GM06990 (cell line): ENCODE results near the gene PTN.

Experiments used
- DNase-seq: peaks from one replicate; pipeline ENCODE4 v3.0.0-alpha.2; 2011; ENCODE audit not compliant: insufficient read length; ENCODE audit errors: extremely low read depth
- H3K27me3 ChIP-seq: replicated peaks from 2 replicates; pipeline ENCODE4 v1.6.0; 2011; ENCODE audit warnings: low read length; ENCODE audit not compliant: control insufficient read depth, insufficient read depth
- H3K36me3 ChIP-seq: 2 replicates; pipeline ENCODE4 v1.5.1; 2011; ENCODE audit warnings: low read length; ENCODE audit not compliant: control insufficient read depth, insufficient read depth
- H3K4me3 ChIP-seq: replicated peaks from 2 replicates; pipeline ENCODE4 v1.5.1; 2011; ENCODE audit warnings: low read depth, mild to moderate bottlenecking, control low read depth, low read length
- TF ChIP-seq, protein P1 (sequence below): IDR thresholded peaks from 2 replicates; pipeline ENCODE4 v1.5.1; 2011; ENCODE audit warnings: low read length, control low read depth, mild to moderate bottlenecking, inconsistent platforms; ENCODE audit not compliant: insufficient read depth, poor library complexity, severe bottlenecking

PTN gene, protein sequence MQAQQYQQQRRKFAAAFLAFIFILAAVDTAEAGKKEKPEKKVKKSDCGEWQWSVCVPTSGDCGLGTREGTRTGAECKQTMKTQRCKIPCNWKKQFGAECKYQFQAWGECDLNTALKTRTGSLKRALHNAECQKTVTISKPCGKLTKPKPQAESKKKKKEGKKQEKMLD

DNA sequence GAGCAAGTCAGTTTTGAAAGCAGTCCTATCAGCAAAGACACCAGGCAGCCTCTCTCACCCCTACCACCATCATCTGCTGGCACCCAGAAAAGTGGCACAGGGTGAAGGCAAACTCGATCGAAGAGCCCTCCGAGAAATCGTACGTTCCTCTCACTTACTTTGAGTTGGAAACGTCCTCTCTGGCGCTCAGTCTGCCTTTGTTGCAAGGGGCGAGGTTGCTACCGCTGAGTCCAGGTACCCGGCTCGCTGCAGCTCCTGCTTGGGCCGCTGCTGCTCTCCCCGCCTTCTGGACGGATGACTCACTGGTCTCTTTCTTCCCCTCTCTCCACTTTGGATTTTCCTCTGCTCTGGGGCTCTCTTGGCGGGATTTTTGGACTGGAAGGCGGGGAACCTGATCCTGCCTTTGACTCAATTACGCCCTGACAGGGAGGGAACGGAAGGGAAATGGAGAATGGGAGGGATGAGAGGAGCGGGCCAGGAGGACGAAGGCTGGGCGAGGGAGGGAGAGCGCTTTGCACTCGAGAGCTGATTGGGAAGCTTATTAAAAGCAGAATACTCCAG is at the start of gene PTN:
Gene PTN, minus strand, starts transcription at position 453 of the 561 bp plus-strand sequence. CDS start 88,760 bp downstream, outside the sequence.
- H3K27me3 ChIP-seq, result no peaks in the 10 kb centered on the region; the same call in 1 of the 2 replicates
- no peaks in the 10 kb centered on the region for H3K36me3 ChIP-seq
- no peak for DNase-seq
- TF ChIP-seq, protein P1, sequence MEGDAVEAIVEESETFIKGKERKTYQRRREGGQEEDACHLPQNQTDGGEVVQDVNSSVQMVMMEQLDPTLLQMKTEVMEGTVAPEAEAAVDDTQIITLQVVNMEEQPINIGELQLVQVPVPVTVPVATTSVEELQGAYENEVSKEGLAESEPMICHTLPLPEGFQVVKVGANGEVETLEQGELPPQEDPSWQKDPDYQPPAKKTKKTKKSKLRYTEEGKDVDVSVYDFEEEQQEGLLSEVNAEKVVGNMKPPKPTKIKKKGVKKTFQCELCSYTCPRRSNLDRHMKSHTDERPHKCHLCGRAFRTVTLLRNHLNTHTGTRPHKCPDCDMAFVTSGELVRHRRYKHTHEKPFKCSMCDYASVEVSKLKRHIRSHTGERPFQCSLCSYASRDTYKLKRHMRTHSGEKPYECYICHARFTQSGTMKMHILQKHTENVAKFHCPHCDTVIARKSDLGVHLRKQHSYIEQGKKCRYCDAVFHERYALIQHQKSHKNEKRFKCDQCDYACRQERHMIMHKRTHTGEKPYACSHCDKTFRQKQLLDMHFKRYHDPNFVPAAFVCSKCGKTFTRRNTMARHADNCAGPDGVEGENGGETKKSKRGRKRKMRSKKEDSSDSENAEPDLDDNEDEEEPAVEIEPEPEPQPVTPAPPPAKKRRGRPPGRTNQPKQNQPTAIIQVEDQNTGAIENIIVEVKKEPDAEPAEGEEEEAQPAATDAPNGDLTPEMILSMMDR, result no peak
- no peak within 1 kb of the TSS for H3K4me3 ChIP-seq

- no peaks in the 10 kb centered on the region for H3K27me3 ChIP-seq
- no peak for DNase-seq
- TF ChIP-seq, protein P1, result no peak
- H3K4me3 ChIP-seq, result no peak overlapping the region
- no peaks in the 10 kb centered on the region for H3K36me3 ChIP-seq
Observed at GRCh38 chr7:137390076-137390475, 46.5 kb upstream of the PTN start.

GRCh38 chr7:137388916-137389315 is 45.4 kb upstream of the PTN start:
- no peak for DNase-seq
- Histone ChIP-seq H3K4me3 (no peak overlapping the region), H3K27me3 (no peaks in the 10 kb centered on the region), H3K36me3 (no peaks in the 10 kb centered on the region)
- TF ChIP-seq, protein P1, result no peak

DNA sequence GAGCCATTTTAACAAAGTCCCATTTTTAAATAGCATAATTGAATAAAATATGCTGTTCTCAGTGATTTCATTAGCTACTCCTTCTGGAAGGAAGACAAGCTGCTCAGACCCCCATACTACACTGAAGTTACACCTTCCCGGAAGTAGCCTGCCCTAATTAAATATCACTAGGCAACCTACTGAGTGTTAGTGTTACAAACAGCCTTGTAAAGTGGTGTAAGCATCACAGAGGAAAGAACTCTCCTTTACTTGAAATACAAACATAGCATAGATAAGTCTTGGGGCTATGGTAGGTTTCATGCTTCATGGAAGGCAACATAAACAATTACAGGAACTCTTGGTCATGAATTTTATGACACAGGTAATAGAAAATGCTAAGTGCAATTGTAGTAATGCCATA is 43.4 kb upstream of the PTN start:
- TF ChIP-seq, protein P1, result no peak
- Histone ChIP-seq H3K36me3 (no peaks in the 10 kb centered on the region), H3K27me3 (no peaks in the 10 kb centered on the region), H3K4me3 (no peak overlapping the region)
- DNase-seq, result no peak

GRCh38 chr7:137381045-137381444 is 37.5 kb upstream of the PTN start:
- no peaks in the 10 kb centered on the region for H3K27me3 ChIP-seq
- no peak for DNase-seq
- TF ChIP-seq, protein P1, result no peak
- no peak overlapping the region for H3K4me3 ChIP-seq
- no peaks in the 10 kb centered on the region for H3K36me3 ChIP-seq
